Stimulated activated naive CD8-positive, alpha-beta T cell treated with anti-CD3 and anti-CD28 coated beads, Interleukin-15, Interleukin-2, amounts not matched to agents 100 U/mL and 50 U/mL, for 24 hours (primary cell): ENCODE results near the gene MYL6.
"Not testable (repeated sequence)": the region's sequence is repeated elsewhere in the genome, so short reads cannot be mapped to it uniquely, and the experiment has no call there.

Experiments used
- ATAC-seq: fragments of 150-1000 bp; cut with Tn5 transposase; one replicate; pipeline ENCODE4 v1.10.0; 2021
- DNase-seq: peaks from one replicate; pipeline ENCODE4 v3.0.0; 2021

The MYL6 gene

GRCh38 chr12:56189918-56190694 is 31.9 kb downstream of the MYL6 start:
- ATAC-seq: peak; percentile 62

DNA sequence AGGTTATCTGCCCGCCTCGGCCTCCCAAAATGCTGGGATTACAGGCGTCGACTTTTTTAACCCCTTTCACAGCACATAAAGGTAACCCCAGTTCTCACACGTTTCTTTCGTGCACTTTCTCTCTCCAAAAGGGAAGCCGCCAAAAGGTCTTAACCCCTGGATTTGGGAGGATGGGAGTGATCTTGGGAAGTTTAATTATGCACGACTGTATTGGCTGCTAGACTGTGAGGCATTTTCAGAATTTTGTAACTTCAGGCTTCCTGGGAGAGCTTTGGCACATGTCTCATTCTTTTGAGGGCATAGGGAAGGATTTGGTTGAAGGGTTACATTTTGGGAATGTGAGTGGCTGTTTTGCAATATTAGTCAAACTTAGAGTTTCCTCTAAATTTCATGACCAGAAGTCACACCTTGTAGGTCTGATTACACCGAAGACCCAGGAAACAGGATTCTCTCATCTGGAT is 32.6 kb downstream of the MYL6 start:
- DNase-seq: no peak
- ATAC-seq: no peak

More at GRCh38 chr12:56189918-56190694, 31.9 kb downstream of the MYL6 start:
- DNase-seq: peak; percentile 90

DNA sequence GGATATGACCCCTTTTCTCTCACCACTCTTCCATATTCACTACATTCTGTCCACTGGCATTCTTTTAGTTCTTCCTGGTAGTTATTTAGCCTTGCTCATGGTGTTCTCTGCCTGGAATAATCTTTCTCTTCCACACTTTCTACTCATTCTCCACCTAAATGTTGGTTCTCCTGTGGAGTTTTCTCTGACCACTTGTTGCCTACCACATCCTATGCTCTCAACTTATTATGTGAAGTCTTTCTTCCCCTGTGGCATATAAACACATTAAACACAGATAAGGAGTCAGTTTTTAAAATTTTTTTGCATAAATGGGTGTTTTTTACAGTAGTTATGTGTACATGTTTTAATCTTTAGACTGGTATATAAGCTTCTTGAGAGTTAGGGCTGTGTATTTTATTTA is 34.4 kb downstream of the MYL6 start:
- no peak for DNase-seq
- ATAC-seq: no peak

DNA sequence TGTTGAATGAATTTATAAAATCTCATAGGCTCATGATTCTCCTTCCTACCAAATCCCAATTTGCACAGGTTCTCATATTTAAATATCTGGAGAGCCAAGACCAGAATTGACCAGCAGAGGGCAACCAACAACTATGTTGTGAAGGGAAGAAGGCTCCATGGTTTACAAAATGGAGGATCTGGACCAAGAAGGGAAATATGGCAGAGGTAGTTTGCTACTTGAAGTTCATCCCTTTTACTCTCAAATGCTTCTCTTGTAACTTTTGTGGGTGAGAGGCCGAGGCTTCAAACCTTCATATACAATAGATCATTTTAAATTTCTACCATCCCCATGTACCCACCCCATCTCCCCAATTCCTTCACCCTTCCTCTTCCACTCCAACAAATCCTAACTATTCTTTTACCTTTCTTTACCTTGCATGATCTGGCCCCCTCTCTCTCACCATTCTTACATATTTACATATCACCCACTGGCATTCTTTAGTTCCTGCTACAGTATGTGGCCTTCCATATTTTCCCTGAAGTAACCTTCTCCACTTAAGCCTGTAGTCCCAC is 34.9 kb downstream of the MYL6 start:
- DNase-seq (peak; percentile 83), ATAC-seq (no peak)

DNA sequence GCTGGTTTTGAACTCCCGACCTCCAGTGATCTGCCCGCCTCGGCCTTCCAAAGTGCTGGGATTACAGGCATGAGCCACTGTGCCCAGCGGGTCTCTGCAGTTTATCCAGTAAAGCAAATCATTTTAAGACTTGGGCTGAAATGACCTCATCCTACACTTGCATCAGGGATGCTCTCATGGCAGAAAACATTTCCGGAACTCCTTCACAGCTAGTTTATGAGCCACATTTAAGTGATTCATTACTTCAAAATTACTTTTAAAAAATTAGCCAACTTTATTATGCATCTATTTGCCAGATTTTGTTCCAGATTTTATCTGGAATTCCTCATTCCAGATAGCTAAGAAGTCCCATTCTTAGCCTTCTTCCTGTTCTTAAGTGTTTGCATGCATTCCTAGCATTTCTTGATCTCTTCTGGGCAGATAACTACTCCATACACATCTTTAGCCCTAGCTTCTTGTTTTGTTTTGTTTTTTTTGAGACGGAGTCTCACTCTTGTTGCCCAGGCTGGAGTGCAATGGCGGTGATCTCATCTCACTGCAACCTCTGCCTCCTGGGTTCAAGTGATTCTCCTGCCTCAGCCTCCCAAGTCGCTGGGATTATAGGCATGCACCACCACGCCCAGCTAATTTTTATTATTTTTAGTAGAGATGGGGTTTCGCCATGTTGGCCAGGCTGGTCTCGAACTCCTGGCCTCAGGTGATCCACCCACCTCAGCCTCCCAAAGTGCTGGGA is 38.8 kb downstream of the MYL6 start:
- DNase-seq, ATAC-seq: not testable (repeated sequence)

GRCh38 chr12:56197921-56198635 is 39.9 kb downstream of the MYL6 start:
- DNase-seq: no peak

GRCh38 chr12:56198836-56199235 is 40.7 kb downstream of the MYL6 start:
- ATAC-seq (no peak), DNase-seq (no peak)

More at GRCh38 chr12:56197921-56198635, 39.9 kb downstream of the MYL6 start:
- ATAC-seq: no peak

GRCh38 chr12:56202366-56202765 is 44.2 kb downstream of the MYL6 start:
- ATAC-seq (no peak), DNase-seq (no peak)

DNA sequence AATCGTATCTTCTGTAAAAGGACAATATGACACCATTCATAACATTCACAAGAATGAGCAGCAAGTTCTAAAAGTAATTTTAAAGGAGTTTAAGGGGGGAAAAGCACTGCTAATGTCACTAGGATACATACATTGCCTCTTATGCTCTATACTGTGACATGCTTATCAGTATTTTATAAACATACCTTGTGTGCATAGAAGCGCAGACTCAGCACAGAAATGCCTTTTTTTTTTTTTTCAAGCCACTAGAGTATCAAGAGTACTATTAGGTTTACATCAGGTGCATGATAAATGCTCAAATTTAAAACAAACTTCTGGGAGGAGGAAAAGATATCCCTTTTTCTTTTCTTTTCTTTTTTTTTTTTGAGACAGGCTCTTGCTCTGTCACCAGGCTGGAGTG is 44.7 kb downstream of the MYL6 start:
- ATAC-seq: no peak

GRCh38 chr12:56204275-56204674 is 46.1 kb downstream of the MYL6 start:
- no peak for ATAC-seq
- no peak for DNase-seq

More for the DNA sequence above, 44.7 kb downstream of the MYL6 start:
- DNase-seq: no peak

DNA sequence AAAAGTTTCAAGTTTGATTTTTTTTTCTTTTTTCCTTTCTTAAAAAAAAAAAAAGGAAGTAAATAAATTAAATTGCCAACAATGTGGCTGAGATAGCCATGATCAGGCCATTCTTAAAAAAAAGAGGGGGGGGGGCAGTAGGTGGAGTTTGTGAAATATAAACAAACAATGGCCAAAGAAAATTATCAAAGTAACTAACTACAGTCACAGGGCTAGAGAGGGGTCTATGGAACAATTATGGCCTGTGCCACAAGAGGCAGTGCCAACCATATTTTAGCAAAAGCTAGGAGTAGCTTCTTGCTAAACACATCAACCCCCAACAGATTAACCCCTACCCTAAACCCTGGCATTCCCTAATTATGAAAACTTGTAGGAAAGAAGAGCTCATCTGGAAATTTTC is 47.3 kb downstream of the MYL6 start:
- no peak for ATAC-seq
- DNase-seq: no peak

DNA sequence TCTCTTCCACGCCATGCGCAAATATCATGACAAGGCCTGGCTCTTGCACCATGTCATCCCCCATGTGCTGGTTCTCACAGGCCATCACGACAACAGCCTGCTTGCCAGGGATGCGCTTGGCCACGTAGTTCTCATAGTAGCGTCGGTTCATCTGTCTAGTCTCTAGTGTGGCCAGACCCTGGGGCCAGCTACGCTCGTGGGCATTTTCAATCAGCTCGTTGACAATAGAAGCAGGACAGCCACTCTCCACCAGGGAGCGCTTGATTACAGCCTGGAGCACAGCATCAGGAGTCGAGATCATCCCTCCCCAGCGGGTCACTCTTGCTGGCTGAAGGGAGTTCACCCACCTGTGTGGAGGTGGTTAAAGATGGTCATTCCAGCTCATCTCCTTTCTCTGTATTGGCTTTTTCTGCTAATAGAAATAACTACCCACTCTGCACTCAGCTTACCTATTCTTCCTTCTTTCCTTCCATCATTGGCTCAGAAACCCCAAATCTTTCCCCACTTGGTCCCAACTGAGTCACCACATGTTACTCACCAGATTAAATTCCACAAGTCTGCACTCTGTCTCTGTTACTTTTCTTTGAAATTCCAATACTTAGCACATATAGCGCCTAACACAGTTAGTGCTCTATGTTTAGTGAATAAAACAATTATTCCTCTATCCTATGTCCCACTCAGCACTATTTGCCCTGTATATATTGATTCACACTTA is 48.5 kb downstream of the MYL6 start:
- DNase-seq (peak; percentile 50), ATAC-seq (peak; percentile 70)

GRCh38 chr12:56208006-56208405 is 49.8 kb downstream of the MYL6 start:
- DNase-seq: no peak
- ATAC-seq: no peak
